ENCODE results near the gene ATP6V0E1.

The ATP6V0E1 gene

DNA sequence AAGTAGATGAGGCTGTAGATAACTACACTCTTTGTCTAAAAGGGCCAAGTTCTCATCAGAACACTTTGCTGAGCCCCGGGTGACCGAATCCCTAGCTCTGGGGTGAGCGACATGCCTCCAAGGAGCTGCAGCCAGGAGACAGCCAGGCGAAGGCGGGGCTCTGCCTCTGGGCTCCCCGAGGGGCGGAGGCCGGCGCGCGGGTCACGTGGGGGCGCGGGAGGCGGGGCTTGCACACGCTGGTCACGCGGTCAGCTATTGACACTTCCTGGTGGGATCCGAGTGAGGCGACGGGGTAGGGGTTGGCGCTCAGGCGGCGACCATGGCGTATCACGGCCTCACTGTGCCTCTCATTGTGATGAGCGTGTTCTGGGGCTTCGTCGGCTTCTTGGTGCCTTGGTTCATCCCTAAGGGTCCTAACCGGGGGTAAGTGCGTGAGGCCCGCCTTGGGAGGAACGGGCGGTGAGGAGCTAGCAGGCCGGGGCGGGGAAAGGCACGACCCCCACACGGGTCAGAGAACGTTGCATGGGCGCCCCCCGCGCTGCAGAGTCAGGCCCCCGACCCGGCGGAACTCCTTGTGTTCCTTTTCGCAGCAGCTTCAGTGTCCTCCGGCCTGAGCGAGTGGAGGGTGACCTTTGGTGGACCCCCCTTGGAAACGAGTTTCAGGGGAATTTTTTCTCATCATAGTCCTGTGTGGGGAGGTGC is at the start of gene ATP6V0E1:
Gene ATP6V0E1, plus strand, starts transcription at position 230 of the 702 bp plus-strand sequence. Its CDS starts 90 bp downstream, at position 320.
- peak; percentile 90 to 93 for DNase-seq

DNA sequence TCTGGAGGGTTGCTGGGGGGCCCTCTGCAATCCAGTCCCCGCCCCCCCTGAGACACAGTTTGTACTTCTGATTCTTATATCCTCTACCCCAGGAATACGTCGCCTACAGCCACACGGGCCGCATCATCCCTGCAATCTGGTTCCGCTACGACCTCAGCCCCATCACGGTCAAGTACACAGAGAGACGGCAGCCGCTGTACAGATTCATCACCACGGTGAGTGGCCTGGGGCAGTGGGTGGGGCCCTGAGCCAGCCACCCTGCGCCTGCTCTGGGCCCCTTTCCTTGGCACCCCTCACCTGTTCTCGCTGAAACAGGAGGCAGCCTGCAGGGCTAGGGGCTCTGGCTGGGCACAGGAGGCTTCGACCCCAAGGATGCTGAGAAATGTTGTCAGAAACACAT is 48.5 kb upstream of the ATP6V0E1 start:
- no peak for DNase-seq

DNA sequence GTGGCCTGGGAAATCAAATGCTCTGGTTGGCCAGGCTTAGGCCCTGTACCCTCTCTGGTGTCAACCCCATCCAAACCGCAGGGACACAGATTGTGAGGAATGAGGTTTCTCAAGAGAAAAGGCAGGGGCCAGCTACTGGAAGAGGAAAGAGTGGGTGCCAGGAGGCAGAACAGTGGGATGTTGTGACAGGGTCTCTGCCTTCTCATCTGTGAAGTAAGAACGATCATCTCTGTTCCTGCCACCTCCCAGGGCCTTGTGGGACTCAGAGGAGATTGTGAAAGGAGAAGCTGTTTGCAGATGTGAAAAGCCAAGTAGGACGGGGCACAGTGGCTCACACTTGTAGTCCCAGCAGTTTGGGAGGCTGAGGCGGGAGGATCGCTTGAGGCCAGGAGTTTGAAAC is 47.2 kb upstream of the ATP6V0E1 start:
- no peak for DNase-seq

DNA sequence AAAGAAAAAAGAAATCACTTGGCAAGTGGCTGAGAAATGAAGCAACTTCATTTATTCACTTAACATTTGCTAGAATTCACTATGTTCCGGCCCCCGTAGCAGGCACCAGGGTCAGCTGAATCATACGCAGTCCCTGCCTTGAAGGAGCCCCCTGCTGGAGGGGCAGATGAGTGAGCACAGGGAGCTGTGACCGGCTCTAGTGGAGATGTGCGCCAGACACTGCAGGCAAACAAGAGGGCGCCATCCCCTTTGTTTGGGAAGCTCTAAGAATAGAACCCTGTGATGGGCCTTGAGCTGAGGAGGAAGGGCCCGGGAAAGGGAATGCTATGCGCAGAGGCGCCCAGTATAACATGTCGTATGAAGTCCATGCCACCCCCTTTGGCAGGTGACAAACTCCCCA is 44.5 kb upstream of the ATP6V0E1 start:
- no peak for DNase-seq

DNA sequence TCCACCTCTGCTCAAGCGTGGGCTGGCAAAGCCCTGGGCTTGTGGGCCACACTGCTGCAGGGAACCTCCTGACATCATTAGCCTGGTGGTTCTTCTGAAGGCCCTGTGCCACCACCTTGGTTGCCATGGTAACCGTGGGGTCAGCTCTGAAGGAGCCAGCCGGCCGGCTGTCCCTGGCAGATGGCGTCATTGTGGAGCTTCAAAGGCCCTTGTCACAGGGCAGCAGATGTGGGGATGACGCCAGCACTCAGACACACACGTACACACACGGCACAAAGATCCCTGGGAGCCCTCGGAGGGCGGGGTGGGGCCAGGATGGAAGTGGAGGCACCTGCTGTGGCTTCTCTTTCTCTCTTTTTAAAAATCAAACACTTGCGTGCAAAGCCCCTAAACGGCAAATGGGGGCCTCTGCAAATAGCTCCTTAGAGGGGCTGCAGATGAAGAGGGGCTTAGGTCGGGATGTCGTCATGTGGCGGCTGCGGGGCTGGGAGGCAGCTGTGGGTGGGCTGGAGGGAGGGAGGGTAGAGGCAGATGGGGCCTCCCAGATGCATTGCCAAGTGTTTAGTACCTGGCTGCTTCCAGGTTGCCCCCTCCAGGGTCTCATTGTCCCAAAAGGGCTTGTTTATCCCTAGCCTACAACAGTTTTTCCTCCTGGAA is 43.8 kb upstream of the ATP6V0E1 start:
- no peak for DNase-seq

DNA sequence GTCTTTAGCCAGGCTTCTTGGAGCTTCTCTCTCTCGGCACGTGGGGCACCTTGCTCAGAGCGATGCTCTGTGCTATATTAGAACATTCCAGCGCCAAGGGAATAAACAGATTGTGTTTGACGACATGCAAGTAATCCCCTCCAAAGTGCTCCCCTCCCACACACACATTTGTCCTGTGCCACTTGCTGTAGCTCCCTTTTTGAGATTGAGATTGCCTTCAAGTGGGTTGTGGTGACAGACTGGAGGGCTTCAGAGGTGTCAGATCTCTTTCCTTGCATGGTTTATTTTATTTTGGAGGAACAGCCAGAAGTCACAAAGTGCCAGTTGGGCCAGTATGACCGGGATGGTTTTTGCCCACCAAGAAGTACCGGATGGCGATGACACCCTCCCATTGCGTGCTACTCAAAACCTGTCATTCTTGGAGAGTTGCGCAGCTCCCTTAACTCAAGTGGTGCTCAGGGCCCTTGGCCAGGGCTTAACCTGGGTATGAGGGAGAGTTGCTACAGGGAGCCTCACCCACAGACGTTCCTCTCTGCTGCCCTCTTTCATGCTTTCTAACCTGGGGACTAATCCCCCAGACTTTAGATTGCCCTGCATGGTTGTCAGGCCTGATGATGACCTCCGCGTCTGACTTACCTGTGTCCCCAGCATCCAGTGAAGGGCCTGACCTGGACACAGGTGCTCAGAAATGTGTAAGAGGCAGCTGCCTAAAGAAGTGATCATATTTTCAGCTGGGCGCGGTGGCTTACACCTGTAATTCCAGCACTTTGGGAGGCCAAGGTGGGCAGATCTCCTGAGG is 43.1 kb upstream of the ATP6V0E1 start:
- no peak for DNase-seq

DNA sequence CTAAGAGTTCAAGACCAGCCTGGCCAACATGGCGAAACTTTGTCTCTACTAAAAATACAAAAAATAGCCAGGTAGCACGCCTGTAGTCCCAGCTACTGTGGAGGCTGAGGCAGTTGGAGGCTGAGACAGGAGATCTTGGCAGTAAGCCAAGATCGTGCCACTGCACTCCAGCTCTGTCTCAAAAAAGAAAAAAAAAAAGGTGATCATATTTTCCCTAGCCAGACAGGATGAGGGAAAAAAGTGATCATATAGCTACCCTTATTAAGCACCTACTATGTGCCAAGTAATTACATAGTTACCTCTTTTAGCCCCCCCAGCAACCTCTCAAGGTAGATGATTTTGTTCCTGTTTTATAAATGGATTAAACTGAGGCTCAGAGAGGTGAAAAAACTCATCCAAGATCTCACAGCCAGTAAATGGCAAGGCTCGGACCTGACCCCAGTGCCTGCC is 42.5 kb upstream of the ATP6V0E1 start:
- no peak for DNase-seq

DNA sequence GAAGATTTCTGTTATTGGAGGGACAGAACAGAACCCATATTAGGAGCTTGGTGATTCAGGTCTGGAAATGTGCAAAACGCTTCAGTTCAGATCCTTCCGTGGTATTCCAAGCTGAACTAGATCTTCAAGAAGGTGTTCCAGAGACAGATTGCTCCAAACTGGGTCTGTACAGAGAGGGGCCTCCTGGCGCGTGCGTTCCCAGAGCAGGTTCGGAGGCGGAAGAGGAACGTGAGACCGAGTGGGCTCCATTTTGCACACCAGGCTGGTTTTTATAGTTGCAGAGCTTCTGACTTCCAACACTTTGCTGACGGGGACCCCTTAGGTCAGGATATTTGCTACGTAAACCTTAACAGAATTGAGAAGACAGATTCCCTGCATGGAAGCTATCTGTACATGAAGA is 41.0 kb upstream of the ATP6V0E1 start:
- no peak for DNase-seq

DNA sequence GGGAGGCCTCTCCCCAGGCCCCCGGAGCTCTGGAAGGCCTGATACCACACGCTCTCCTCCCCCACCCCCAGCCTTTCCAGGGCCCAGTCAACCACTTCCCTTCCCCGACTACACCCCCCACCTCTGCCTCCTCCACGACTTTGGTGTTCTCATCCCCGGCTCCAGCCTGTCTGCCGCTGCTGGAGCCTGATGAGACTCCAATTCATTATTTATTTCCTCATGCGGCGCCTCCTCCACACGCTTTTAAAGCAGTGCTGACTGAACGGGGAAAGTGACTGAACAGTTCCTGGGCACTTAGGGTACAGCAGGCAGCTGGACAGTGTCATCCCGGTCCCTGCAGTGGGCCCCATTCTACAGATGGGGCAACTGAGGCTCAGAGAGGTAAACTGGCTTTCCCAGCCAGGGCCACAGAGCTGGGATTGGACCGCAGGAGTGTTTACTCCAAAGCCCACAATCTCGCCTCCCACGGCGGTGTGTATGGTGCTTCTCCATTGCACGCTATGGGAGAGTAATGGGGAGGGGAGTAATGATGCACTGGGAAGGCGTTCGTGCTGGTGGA is 40.2 kb upstream of the ATP6V0E1 start:
- no peak for DNase-seq

DNA sequence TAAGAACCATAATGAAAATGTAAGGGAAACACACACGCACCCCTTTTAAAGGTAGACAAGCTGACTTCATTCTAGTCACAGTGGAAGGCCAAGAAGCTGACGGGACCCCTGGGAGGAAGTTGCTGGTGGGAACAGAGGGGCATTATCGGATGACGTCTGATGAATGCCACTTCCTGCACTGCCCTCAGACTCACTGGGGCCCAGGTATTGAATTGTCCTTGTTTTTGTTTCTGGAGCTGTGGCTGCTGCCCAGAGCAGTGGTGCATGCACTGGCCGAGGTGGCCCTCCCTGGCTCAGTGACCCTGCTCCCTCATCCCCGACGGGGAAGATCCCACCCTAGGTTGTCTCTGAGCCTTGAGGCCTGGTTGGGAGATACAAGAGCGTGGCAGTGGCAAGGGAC is 39.7 kb upstream of the ATP6V0E1 start:
- DNase-seq, result no peak

DNA sequence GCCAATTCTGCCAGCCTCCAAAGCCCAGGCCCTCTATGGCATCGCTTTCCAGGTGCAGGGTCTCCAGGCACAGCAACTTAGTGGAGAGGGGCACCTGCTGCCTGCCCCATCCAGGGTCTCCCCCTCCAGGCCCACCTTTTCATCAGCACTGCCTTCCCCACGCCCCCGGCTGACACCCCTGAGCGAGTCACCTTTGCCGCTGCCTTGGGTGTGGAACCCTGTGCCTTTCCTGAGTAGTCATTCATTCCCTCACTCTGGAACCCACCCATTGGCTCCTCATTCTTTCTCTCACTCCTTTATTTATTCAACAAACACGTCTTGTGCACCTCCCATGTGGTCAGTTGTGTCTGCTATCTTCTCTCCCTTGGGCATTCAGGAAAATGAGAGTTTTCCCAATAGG is 38.8 kb upstream of the ATP6V0E1 start:
- DNase-seq, result no peak

DNA sequence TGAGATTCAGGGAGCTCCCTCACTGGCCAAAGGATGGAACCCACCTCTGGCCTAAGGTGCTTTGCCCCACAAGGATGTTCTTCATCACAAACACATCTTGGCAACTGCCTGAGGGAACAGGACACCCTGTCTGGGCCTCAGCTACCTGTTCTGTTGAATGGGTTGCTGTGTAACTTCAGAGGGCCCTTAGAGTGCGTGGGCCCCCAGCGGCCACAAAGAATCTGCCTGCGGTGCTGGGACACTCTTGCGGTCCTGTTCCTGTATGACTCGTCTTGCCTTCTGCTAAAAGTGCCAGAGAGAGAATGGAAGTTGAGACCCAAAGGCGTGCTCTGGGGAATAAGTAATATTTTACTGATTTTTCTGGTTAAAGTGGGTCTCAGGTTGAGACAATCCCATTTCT is 38.4 kb upstream of the ATP6V0E1 start:
- DNase-seq, result no peak

DNA sequence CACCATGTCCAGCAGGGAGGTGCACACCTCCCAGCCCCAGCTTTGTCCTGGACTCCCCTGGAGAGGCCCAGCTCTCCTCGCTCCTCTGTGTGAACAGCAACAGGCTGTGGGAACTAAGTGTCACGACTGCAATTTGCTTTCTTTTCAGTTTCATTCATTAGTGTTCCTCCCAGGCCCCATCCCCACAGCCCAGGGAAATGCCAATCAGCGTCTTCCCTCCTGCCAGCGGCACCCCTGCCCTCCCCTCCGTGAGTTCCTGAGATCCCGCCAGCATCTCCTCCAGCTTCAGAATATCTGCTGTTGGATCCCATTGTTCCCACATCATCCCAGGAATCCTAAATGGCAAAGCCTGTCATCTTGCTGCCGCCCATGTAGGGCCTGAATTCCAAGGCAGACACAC is 37.4 kb upstream of the ATP6V0E1 start:
- DNase-seq, result no peak

DNA sequence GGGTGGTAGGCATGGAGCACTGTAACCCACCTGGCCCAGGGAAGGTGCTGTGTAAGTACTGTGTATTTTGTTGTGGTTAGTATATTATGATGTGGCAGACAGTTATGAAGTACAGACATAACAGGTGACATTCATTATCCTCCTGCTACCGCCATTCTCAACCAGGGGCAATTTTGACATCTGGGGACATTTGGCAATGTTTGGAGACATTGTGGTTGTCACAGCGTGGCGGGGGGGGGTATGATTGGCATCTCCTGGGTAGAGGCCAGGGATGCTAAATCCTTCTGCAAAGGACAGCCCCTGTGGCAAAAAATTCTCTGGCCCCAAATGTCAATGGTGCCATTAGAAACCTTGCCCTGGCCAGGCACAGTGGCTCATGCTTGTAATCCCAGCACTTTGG is 34.1 kb upstream of the ATP6V0E1 start:
- DNase-seq, result no peak

DNA sequence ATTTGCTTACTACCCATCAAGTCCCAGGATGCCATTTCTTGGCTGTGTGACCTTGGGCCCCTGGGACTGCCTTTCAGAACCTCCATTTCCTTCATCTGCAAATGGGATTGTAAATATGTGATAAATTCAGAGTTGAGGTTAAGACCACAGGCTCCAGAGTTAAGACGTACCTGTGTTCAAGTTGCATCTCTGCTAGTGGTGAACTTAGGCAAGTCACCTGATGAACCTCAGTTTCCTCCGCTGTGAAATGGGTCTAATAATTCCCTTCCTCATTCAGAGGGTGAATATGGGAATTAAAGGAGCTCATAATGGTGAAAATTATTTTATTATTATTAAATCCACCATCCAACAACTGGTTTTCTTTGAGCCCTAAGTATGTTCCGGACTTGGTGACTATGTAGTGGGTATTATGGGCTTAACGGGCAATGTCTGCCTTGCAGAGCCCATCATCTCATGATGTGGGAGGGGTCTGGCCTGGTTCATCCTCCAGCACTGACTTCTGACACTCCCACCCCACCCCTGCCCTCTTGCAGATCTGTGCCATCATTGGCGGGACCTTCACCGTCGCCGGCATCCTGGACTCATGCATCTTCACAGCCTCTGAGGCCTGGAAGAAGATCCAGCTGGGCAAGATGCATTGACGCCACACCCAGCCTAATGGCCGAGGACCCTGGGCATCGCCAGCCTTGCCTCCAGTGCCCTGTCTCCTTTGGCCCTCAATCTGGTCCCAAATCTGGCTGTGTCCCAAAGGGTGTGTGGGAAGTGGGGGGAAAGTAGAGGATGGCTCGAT is 33.2 kb upstream of the ATP6V0E1 start:
- DNase-seq, result no peak

DNA sequence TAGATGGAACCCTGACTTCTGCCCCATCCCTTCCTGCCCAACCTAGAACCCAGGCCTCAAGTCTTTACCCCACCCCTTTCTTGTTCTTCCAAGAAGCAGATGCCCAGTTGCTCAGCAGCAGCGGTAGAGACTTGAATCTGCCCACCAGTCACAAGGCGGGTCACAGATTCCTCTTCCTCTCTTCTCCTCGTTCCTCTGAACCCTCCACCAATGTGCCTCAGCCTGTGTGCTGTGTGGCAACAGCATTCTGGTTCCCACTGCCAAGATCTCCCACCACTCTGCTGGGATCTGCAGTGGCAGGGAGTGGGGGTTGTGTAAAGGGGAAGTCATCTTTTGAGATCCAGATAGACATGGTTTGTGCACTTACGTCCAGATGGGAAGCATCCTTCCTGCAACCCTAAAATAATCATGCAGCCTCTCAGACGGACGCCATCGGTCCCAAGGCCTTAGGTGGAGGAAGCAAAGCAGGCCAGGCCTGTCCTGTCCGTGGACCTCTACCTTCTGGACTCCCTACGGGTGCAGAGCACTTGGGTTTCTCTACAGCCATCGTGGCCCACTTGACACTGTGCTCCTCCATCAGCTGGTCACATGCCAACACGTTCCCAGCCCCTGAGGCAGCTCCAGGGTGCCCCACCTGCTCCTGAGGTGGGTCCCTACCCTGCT is 32.1 kb upstream of the ATP6V0E1 start:
- DNase-seq, result no peak

DNA sequence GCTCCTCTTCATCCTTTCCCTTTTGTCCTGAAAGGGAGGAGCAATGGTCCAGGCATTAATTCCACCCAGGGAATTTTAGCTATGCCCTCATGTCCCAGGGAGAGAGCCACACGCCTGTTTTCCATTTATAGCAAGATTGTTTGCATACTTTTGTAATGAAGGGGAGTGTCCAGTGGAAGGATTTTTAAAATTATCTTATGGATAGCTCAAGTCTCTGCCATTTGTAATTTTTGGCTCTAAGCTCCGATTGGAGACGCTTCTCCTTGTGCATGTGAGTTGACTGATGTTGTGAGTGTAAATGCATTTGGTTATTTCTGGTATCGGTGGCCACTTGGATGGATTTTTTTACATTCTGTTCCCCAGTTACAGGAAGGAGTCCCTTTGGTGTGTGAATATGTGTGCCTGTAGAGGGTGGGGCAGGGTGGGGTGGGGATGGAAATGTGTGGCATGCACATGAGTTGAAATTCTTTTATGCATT is 31.5 kb upstream of the ATP6V0E1 start:
- DNase-seq, result no peak

DNA sequence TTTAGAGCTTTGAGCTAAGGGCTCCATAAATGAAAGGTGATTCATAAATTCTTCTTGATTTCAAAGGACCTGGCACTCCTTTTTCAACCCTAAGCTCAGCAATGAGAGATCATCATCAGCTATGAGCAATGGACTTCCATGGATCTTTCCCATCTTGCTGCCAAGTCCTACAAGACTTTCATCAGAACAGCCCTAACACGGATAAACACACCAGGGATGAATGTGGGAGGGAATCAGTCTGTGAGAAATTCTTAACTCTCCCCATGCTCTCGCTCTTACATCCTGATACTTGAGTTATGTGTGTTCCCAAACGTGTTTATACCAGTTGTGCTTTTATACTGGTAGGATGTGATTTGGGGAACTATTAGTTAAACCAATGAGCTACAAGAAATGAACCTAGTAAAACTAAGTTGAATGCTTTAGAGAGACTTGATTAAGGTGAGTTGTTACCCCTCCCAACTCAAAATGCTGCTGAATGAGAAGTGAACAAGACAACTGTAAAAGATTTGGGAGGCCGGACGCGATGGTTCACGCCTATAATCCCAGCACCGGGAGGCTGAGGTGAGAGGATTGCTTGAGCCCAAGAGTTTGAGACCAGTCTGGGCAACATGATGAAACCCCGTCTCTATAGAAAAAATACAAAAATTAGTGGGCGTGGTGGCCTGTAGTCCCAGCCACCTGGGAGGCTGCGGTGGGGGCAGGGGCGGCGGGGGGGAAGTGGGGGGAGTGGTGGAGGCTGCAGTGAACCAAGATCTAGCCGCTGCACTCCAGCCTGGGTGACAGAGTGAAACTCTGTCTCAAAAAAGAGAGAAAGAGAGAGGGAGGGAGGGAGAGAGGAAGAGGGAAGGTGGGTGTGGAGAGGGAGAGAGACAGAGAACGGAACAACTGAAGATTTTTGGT is 29.5 kb upstream of the ATP6V0E1 start:
- no peak for DNase-seq

DNA sequence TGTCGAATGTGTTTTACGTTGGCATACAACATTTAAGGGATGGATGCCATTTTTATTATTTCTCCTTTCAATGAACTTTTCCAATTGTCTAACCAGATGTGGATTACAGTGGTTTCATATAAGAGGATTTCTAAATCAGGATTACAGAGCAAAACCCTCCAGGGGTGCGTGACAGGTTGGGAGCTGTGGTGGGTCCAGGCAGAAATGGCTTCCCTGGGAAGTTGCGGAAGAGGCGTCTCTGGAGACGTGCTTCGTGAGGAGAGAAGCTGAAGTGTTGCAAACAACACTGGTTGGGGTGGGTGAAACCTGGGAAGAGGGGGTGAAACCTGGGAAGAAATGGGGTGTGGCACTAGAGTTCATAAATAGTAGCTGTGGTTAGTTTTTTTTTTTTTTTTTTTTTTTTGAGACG is 28.8 kb upstream of the ATP6V0E1 start:
- DNase-seq, result no peak

DNA sequence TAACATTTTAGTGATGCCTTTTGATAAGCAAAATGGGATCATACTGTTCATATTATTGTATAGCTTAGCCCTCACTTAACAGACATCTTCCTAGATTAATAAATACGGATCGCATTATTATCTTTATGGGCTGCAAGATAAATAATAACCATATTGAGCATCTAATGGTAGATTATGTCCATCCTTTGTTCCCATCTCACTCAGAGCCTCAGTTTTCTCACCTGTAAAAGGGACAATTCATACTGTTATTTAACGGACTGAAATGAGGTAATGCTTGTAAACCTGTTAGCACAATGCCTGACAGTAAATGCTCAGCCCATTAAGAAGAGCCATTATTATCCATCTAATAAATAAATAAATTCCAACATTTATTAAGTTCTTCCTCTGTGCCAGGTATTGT is 27.3 kb upstream of the ATP6V0E1 start:
- DNase-seq, result no peak

DNA sequence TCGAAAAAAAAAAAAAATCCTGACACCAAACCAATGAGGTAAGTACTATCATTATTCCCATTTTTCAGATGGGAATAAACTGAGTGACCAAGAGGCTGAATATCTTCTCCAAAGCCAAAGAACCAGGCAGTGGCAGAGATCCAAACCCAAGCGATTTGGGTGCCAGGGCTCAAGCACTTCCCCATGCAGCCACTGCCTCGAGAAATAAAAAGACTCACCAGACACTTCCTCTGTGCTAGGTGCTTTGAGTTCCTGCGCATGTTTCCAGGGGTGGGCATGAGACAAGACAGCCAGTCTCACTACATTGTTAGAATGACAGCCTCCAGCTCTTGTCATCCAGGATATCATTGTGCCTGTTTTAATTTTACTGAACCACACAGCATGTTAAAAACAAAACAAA is 26.6 kb upstream of the ATP6V0E1 start:
- no peak for DNase-seq

Measured in CD4-positive, alpha-beta T cell treated with Interferon alpha-2 for 1 hour (primary cell).